Measurements from ENCODE around the gene RBP5.

RBP5 gene

DNA sequence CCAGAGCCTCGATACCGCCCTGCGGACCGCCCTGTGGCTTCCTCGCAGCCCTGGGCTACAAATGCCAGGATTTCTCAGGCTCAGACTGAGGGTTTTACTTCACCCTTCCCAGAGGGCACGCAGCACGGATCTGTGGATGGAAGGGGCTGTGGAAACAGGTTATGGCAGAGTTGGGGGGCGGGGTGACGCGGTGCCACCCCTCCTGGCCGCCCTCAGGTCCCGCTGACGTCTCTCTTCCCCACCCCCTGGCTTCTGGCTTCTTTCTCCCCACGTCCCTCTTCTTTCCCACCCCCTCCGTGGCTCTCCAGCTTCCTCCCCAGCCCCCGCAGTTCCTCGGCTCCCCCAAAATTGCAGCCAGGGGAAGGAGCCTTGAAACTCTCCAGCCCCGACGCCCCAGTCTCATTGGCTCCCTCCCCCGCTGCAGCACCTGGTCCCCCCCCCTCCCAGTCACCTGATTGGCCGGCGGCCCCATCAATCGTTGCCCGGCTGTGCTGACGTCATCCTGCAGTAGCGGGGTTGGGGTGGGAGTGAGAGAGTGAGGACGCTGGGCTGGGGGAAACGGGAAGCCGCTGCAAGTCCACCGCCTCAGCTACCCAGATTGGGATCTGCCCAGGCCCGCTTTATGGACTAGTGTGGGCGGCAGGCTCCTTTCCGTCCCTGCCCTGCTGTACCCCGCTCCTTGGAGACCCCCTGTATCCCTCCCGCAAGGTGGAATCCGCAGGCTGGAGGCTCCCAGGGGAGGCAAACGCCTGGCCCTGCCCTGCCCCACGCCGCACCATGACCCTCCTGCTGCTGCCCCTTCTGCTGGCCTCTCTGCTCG, 1.4 kb upstream of the RBP5 start, which contains the start of gene CLSTN3 (continued):
- TF ChIP-seq, protein P1, sequence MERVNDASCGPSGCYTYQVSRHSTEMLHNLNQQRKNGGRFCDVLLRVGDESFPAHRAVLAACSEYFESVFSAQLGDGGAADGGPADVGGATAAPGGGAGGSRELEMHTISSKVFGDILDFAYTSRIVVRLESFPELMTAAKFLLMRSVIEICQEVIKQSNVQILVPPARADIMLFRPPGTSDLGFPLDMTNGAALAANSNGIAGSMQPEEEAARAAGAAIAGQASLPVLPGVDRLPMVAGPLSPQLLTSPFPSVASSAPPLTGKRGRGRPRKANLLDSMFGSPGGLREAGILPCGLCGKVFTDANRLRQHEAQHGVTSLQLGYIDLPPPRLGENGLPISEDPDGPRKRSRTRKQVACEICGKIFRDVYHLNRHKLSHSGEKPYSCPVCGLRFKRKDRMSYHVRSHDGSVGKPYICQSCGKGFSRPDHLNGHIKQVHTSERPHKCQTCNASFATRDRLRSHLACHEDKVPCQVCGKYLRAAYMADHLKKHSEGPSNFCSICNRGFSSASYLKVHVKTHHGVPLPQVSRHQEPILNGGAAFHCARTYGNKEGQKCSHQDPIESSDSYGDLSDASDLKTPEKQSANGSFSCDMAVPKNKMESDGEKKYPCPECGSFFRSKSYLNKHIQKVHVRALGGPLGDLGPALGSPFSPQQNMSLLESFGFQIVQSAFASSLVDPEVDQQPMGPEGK (tag by site-specific recombination; IDR thresholded peaks at IDR 0.05) = peak; percentile 99
- TF ChIP-seq ZIC2 (tag by site-specific recombination; IDR thresholded peaks at IDR 0.05) = peak; percentile 44; the same call in 1 of the 2 replicates
- TF ChIP-seq ZNF10 (tag by site-specific recombination; IDR thresholded peaks at IDR 0.05) = no peak
- no peak for TF ChIP-seq ZNF16 (tag by site-specific recombination; IDR thresholded peaks at IDR 0.05; ENCODE audit: low read depth)
- TF ChIP-seq, protein P2, sequence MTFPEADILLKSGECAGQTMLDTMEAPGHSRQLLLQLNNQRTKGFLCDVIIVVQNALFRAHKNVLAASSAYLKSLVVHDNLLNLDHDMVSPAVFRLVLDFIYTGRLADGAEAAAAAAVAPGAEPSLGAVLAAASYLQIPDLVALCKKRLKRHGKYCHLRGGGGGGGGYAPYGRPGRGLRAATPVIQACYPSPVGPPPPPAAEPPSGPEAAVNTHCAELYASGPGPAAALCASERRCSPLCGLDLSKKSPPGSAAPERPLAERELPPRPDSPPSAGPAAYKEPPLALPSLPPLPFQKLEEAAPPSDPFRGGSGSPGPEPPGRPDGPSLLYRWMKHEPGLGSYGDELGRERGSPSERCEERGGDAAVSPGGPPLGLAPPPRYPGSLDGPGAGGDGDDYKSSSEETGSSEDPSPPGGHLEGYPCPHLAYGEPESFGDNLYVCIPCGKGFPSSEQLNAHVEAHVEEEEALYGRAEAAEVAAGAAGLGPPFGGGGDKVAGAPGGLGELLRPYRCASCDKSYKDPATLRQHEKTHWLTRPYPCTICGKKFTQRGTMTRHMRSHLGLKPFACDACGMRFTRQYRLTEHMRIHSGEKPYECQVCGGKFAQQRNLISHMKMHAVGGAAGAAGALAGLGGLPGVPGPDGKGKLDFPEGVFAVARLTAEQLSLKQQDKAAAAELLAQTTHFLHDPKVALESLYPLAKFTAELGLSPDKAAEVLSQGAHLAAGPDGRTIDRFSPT (tag by site-specific recombination; IDR thresholded peaks at IDR 0.05) = peak; percentile 65
- TF ChIP-seq ZNF76 (tag by site-specific recombination; IDR thresholded peaks at IDR 0.05; ENCODE audit: borderline replicate concordance, low read depth) = peak; percentile 46
- TF ChIP-seq WT1 (tag by site-specific recombination; IDR thresholded peaks at IDR 0.05) = 0 out of 2 replicates have a peak, but pooled peaks have one; percentile 13
- TF ChIP-seq, protein P3, sequence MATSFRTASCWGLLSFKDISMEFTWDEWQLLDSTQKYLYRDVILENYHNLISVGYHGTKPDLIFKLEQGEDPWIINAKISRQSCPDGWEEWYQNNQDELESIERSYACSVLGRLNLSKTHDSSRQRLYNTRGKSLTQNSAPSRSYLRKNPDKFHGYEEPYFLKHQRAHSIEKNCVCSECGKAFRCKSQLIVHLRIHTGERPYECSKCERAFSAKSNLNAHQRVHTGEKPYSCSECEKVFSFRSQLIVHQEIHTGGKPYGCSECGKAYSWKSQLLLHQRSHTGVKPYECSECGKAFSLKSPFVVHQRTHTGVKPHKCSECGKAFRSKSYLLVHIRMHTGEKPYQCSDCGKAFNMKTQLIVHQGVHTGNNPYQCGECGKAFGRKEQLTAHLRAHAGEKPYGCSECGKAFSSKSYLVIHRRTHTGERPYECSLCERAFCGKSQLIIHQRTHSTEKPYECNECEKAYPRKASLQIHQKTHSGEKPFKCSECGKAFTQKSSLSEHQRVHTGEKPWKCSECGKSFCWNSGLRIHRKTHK (tag by site-specific recombination; IDR thresholded peaks at IDR 0.05) = no peak
- TF ChIP-seq YY1 (tag by site-specific recombination; IDR thresholded peaks at IDR 0.05) = no peak
- no peak for TF ChIP-seq ZNF324 (tag by site-specific recombination; IDR thresholded peaks at IDR 0.05)
- TF ChIP-seq, protein P4, sequence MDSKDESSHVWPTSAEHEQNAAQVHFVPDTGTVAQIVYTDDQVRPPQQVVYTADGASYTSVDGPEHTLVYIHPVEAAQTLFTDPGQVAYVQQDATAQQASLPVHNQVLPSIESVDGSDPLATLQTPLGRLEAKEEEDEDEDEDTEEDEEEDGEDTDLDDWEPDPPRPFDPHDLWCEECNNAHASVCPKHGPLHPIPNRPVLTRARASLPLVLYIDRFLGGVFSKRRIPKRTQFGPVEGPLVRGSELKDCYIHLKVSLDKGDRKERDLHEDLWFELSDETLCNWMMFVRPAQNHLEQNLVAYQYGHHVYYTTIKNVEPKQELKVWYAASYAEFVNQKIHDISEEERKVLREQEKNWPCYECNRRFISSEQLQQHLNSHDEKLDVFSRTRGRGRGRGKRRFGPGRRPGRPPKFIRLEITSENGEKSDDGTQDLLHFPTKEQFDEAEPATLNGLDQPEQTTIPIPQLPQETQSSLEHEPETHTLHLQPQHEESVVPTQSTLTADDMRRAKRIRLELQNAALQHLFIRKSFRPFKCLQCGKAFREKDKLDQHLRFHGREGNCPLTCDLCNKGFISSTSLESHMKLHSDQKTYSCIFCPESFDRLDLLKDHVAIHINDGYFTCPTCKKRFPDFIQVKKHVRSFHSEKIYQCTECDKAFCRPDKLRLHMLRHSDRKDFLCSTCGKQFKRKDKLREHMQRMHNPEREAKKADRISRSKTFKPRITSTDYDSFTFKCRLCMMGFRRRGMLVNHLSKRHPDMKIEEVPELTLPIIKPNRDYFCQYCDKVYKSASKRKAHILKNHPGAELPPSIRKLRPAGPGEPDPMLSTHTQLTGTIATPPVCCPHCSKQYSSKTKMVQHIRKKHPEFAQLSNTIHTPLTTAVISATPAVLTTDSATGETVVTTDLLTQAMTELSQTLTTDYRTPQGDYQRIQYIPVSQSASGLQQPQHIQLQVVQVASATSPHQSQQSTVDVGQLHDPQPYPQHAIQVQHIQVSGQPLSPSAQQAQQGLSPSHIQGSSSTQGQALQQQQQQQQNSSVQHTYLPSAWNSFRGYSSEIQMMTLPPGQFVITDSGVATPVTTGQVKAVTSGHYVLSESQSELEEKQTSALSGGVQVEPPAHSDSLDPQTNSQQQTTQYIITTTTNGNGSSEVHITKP (tag by site-specific recombination; IDR thresholded peaks at IDR 0.05) = peak; percentile 98
- 0 out of 2 replicates have a peak, but pooled peaks have one; percentile 47 for TF ChIP-seq ZEB2 (tag by site-specific recombination; IDR thresholded peaks at IDR 0.05)
- TF ChIP-seq ZNF747 (tag by site-specific recombination; IDR thresholded peaks at IDR 0.05) = no peak
- peak; percentile 69; the same call in 1 of the 2 replicates for TF ChIP-seq KLF16 (tag by site-specific recombination; IDR thresholded peaks at IDR 0.05)
- TF ChIP-seq, protein P5, sequence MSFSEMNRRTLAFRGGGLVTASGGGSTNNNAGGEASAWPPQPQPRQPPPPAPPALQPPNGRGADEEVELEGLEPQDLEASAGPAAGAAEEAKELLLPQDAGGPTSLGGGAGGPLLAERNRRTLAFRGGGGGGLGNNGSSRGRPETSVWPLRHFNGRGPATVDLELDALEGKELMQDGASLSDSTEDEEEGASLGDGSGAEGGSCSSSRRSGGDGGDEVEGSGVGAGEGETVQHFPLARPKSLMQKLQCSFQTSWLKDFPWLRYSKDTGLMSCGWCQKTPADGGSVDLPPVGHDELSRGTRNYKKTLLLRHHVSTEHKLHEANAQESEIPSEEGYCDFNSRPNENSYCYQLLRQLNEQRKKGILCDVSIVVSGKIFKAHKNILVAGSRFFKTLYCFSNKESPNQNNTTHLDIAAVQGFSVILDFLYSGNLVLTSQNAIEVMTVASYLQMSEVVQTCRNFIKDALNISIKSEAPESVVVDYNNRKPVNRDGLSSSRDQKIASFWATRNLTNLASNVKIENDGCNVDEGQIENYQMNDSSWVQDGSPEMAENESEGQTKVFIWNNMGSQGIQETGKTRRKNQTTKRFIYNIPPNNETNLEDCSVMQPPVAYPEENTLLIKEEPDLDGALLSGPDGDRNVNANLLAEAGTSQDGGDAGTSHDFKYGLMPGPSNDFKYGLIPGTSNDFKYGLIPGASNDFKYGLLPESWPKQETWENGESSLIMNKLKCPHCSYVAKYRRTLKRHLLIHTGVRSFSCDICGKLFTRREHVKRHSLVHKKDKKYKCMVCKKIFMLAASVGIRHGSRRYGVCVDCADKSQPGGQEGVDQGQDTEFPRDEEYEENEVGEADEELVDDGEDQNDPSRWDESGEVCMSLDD (tag by site-specific recombination; IDR thresholded peaks at IDR 0.05) = peak; percentile 97
- TF ChIP-seq, protein P6, sequence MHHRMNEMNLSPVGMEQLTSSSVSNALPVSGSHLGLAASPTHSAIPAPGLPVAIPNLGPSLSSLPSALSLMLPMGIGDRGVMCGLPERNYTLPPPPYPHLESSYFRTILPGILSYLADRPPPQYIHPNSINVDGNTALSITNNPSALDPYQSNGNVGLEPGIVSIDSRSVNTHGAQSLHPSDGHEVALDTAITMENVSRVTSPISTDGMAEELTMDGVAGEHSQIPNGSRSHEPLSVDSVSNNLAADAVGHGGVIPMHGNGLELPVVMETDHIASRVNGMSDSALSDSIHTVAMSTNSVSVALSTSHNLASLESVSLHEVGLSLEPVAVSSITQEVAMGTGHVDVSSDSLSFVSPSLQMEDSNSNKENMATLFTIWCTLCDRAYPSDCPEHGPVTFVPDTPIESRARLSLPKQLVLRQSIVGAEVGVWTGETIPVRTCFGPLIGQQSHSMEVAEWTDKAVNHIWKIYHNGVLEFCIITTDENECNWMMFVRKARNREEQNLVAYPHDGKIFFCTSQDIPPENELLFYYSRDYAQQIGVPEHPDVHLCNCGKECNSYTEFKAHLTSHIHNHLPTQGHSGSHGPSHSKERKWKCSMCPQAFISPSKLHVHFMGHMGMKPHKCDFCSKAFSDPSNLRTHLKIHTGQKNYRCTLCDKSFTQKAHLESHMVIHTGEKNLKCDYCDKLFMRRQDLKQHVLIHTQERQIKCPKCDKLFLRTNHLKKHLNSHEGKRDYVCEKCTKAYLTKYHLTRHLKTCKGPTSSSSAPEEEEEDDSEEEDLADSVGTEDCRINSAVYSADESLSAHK (tag by site-specific recombination; IDR thresholded peaks at IDR 0.05) = peak; percentile 100
- 0 out of 2 replicates have a peak, but pooled peaks have one; percentile 37 for TF ChIP-seq SP7 (tag by site-specific recombination; IDR thresholded peaks at IDR 0.05)
- no peak for TF ChIP-seq ZNF223 (tag by site-specific recombination; IDR thresholded peaks at IDR 0.05)
- TF ChIP-seq SCRT2 (tag by site-specific recombination; IDR thresholded peaks at IDR 0.05) = peak; percentile 78
- TF ChIP-seq, protein P7, sequence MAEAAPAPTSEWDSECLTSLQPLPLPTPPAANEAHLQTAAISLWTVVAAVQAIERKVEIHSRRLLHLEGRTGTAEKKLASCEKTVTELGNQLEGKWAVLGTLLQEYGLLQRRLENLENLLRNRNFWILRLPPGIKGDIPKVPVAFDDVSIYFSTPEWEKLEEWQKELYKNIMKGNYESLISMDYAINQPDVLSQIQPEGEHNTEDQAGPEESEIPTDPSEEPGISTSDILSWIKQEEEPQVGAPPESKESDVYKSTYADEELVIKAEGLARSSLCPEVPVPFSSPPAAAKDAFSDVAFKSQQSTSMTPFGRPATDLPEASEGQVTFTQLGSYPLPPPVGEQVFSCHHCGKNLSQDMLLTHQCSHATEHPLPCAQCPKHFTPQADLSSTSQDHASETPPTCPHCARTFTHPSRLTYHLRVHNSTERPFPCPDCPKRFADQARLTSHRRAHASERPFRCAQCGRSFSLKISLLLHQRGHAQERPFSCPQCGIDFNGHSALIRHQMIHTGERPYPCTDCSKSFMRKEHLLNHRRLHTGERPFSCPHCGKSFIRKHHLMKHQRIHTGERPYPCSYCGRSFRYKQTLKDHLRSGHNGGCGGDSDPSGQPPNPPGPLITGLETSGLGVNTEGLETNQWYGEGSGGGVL (tag by site-specific recombination; IDR thresholded peaks at IDR 0.05) = peak; percentile 98
- peak; percentile 50; the same call in 1 of the 2 replicates for TF ChIP-seq ZXDB (tag by site-specific recombination; IDR thresholded peaks at IDR 0.05)
